GM20431 (cell line): ENCODE data around the gene MUTYH.
"Not testable (repeated sequence)": the region's sequence is repeated elsewhere in the genome, so short reads cannot be mapped to it uniquely, and the experiment has no call there.

Experiments
- in situ Hi-C: fragments of 300-500 bp; cut with MseI, MboI; formaldehyde crosslinking; loops from one replicate; pipeline ENCODE4 v1.15.0; 2020; ENCODE audit warnings: low sequenced_read_pairs; ENCODE audit not compliant: unreplicated experiment

The MUTYH gene

DNA sequence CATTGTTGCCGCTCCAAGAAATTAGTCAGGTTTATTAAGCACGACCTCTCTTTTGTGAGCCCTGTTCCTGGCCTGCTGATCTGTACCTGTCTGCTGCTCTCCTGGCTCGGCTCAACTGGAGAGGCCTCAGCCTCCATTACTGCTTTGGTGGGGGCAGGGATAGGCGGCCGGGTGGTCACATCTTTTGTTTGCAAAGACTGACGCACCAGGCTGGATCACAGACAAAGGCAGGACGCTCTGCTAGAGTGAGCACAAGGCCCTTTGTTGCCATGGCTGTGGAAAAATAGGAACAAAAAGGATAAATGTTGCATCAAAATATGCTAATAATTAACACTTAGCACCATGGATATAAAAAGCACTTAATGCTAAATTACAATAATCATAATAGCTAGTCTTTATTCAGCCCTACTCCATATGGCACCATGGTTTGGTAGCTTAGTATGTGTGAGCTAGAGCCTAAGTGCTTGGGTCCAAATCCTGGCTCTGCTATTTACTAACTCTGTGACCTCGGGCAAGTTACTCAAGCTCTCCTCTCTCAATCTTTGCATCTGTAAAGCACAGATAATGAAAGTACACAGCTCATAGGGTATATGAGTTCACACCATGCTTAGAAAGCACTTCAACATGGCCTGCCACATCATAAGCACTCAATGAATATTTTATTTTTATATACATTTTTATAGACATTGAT lies 42.4 kb downstream of the MUTYH start:
- in situ Hi-C loops = loop anchor here (5.0 kb wide), 1 partner anchor 281 kb away; no protein-coding TSS in a partner anchor

DNA sequence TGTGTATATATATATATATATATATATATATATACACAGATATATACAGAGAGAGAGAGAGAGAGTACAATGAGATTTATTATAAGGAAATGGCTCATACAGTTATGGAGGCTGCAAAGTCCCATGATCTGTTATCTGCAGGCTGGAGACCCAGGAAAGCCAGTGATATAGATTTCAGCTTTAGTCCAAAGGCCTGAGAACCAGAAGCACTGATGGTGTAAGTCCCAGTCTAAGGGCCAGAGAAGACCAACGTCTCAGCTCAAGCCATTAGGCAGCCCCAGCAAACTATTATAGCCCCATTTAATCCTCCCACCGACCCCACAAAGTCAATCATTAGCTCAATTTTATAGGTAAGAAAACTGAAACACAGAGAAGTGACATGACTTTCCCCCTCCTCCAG lies 48.5 kb downstream of the MUTYH start:
- in situ Hi-C loops = no loop called here

DNA sequence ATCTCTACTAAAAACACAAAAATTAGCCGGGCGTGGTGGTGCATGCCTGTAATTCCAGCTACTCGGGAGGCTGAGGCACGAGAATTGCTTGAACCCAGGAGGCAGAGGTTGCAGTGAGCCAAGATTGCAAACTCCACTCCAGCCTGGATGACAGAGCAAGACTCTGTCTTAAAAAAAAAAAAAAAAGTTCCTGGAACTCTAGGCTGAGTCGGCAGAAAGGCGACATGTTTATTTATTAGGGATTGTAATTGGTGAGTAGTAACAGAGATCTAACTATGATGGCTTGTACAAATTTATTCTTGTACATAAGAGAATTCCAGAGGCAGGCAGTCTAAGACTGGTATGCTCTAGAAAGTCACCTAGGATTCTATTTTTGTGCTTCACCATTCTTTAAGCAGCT lies 49.2 kb downstream of the MUTYH start:
- in situ Hi-C loops = not testable (repeated sequence)

DNA sequence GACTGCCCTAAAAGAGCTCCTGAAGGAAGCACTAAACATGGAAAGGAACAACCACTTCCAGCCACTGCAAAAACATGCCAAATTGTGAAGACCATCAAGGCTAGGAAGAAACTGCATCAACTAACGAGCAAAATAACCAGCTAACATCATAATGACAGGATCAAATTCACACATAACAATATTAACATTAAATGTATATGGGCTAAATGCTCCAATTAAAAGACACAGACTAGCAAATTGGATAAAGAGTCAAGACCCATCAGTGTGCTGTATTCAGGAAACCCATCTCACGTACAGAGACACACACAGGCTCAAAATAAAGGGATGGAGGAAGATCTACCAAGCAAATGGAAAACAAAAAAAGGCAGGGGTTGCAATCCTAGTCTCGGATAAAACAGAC lies 53.7 kb downstream of the MUTYH start:
- in situ Hi-C loops = not testable (repeated sequence)

DNA sequence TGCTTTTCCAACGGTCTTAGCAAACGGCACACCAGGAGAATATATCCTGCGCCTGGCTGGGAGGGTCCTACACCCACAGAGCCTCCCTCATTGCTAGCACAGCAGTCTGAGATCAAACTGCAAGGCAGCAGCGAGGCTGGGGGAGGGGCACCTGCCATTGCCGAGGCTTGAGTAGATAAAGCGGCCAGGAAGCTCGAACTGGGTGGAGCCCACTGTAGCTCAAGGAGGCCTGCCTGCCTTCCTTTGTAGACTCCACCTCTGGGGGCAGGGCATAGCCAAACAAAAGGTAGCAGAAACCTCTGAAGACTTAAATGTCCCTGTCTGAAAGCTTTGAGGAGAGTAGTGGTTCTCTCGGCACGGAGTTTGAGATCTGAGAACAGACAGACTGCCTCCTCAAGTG lies 55.4 kb downstream of the MUTYH start:
- in situ Hi-C loops = not testable (repeated sequence)

DNA sequence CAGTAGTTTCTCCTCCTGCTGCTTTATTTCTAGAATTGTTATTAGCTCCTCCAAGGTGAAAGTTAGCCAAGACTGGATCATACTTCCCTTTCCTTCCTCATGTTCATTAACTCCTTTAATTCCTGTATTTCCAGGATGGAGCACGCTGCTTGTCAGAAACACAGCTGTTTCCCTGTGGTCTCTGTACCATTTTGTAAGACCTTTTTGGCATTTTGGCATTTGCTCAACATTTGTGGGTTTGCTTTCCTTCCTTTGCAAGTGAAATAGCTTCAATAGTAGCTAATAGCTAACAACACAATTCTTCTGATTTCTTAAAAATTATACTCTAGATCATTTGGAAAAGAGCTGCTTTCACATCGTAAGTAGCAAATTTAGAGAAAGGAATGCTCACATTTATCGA lies 57.9 kb downstream of the MUTYH start:
- in situ Hi-C loops = no loop called here
